Effector memory CD4-positive, alpha-beta T cell (primary cell): Measurements from ENCODE around the gene MLLT10.

ENCODE experiments used
- DNase-seq, 3 donors: peaks; one replicate each; pipeline ENCODE4 v3.0.0-alpha.2; 2020
- H3K27ac ChIP-seq: 2 replicates; pipeline ENCODE4 v1.7.0; 2013; ENCODE audit warnings: mild to moderate bottlenecking, low read length, moderate library complexity; ENCODE audit not compliant: insufficient read depth, poor library complexity, severe bottlenecking
- H3K27me3 ChIP-seq: replicated peaks from 2 replicates; pipeline ENCODE4 v1.7.0; 2013; ENCODE audit warnings: mild to moderate bottlenecking, low read length; ENCODE audit not compliant: insufficient read depth, control insufficient read depth, poor library complexity, severe bottlenecking
- H3K36me3 ChIP-seq: 2 replicates; pipeline ENCODE4 v1.7.0; 2013; ENCODE audit warnings: mild to moderate bottlenecking, low read length, moderate library complexity; ENCODE audit not compliant: control insufficient read depth, insufficient read depth
- H3K4me1 ChIP-seq: 2 replicates; pipeline ENCODE4 v1.7.0; 2013; ENCODE audit warnings: low read length, mild to moderate bottlenecking; ENCODE audit not compliant: control insufficient read depth, insufficient read depth, poor library complexity, severe bottlenecking
- H3K4me3 ChIP-seq: 2 replicates; pipeline ENCODE4 v1.7.0; 2013; ENCODE audit warnings: low read length, low read depth, mild to moderate bottlenecking; ENCODE audit not compliant: insufficient read depth, poor library complexity, severe bottlenecking
- H3K9me3 ChIP-seq: 2 replicates; pipeline ENCODE4 v1.7.0; 2013; ENCODE audit warnings: mild to moderate bottlenecking, low read length, moderate library complexity; ENCODE audit not compliant: control insufficient read depth

Gene MLLT10

DNA sequence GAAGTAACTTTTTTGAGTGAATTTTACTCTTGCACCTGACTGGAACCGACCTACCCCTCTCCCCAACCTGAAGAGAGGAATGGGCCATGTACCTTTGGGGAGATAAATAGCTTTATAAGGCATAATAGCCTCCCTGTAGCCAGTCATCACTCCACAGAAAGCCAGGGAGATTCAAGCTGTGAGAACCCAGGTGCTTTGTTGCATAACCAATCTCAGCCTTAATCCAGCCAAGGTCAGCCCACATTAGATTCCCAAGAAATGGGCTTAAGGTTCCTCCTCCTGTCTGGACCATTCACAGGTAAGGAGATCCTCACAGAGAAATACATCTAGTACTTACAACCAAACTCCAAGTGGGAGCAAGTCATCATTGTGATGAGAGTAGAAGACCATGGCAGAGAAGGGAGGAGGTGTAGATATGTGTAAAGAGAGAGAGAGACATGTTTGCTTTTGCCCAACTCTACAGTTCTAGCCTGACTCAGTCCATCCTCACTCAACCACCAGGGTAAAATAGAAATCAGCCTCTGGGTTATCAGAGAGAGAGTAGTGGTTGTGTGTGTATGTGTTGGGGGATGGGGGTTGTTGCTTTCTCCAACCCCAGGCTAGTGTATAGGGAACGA is 32.2 kb upstream of the MLLT10 start:
- Histone ChIP-seq H3K4me1 (peaks cover 16% of the 10 kb centered on the region), H3K27ac (no peak overlapping the region), H3K4me3 (no peak overlapping the region), H3K36me3 (no peaks in the 10 kb centered on the region), H3K27me3 (peaks cover 38% of the 10 kb centered on the region), H3K9me3 (no peaks in the 10 kb centered on the region)
- no peak for DNase-seq

- Histone ChIP-seq H3K27ac (no peak overlapping the region), H3K27me3 (peaks cover 33% of the 10 kb centered on the region), H3K4me3 (no peak overlapping the region), H3K36me3 (no peaks in the 10 kb centered on the region), H3K9me3 (no peaks in the 10 kb centered on the region), H3K4me1 (peaks cover 11% of the 10 kb centered on the region)
- DNase-seq = no peak
Observed at GRCh38 chr10:21502348-21502740, 31.7 kb upstream of the MLLT10 start.

DNA sequence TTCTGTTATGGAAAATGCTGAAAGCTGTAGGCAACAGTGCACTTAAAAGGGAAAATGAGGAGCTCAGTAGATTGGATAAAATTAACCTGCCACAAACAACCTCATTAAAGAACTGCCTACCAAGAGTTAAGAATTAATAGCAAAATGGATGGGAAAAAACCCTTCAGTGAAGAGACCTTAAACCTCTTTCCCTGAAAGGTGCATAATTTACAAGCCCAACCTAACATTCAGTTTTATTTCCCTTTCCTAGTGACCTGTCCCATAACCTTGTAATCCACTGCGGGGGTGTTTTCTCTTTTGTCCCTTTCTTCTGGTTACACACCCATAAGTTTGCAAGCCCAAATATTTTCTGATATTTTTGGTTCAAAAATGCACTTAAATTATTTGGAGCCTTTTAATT is 30.5 kb upstream of the MLLT10 start:
- Histone ChIP-seq H3K36me3 (no peaks in the 10 kb centered on the region), H3K4me1 (peaks cover 8% of the 10 kb centered on the region), H3K27me3 (peaks cover 21% of the 10 kb centered on the region), H3K9me3 (no peaks in the 10 kb centered on the region), H3K4me3 (no peak overlapping the region), H3K27ac (no peak overlapping the region)
- no peak for DNase-seq

- DNase-seq = no peak
- Histone ChIP-seq H3K27me3 (peaks cover 14% of the 10 kb centered on the region), H3K27ac (no peak overlapping the region), H3K9me3 (no peaks in the 10 kb centered on the region), H3K4me3 (no peak overlapping the region), H3K4me1 (no peaks in the 10 kb centered on the region), H3K36me3 (no peaks in the 10 kb centered on the region)
Observed at GRCh38 chr10:21505711-21506278, 28.2 kb upstream of the MLLT10 start.

GRCh38 chr10:21506351-21506750 is 27.7 kb upstream of the MLLT10 start:
- no peaks in the 10 kb centered on the region for H3K4me1 ChIP-seq
- H3K36me3 ChIP-seq = no peaks in the 10 kb centered on the region
- H3K27me3 ChIP-seq = peaks cover 16% of the 10 kb centered on the region
- DNase-seq = no peak
- no peak overlapping the region for H3K27ac ChIP-seq
- no peaks in the 10 kb centered on the region for H3K9me3 ChIP-seq
- H3K4me3 ChIP-seq = no peak overlapping the region

GRCh38 chr10:21507150-21507549 is 26.9 kb upstream of the MLLT10 start:
- H3K4me3 ChIP-seq = no peak overlapping the region
- no peaks in the 10 kb centered on the region for H3K9me3 ChIP-seq
- H3K4me1 ChIP-seq = no peaks in the 10 kb centered on the region
- peaks cover 16% of the 10 kb centered on the region for H3K27me3 ChIP-seq
- no peak for DNase-seq
- no peaks in the 10 kb centered on the region for H3K36me3 ChIP-seq
- H3K27ac ChIP-seq = no peak overlapping the region

DNA sequence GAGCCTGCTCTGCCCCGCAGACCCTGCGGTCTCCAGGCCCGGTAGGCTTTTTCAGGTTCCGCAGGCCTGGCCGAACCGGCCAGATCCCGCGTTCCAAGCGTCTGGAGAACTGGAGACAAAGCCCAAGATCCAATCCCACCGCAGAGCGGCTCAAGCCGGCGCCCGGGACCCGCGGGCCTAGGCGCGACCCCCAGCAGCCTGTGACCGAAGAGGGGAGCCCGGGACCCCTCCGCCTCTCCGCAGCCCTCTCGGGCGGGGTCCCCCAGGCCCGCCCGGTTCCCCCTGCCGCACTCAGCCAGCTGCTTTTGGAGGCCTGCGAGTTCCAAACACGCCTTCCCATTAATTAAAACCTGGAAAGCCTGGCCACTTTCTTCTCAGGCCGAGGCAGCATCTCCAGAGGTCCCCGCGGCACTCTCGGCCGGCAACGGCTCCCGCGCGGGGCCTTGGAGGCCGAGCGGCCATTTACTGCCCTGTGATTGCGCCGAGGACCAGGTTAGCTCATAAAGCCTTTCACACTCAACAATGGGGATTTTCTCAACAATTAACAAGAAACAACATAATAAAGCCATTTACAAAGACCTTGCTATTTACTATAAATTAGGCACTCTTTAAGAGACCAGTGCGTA is 25.2 kb upstream of the MLLT10 start:
- H3K36me3 ChIP-seq = no peaks in the 10 kb centered on the region
- H3K4me1 ChIP-seq = no peaks in the 10 kb centered on the region
- peaks cover 28% of the 10 kb centered on the region for H3K27me3 ChIP-seq
- H3K27ac ChIP-seq = no peak overlapping the region
- DNase-seq = no peak
- H3K4me3 ChIP-seq = no peak overlapping the region
- no peaks in the 10 kb centered on the region for H3K9me3 ChIP-seq

GRCh38 chr10:21509341-21510240 is 24.4 kb upstream of the MLLT10 start:
- Histone ChIP-seq H3K36me3 (no peaks in the 10 kb centered on the region), H3K27ac (no peak overlapping the region), H3K27me3 (peaks cover 34% of the 10 kb centered on the region), H3K4me3 (no peak overlapping the region), H3K9me3 (no peaks in the 10 kb centered on the region), H3K4me1 (no peaks in the 10 kb centered on the region)
- no peak for DNase-seq

DNA sequence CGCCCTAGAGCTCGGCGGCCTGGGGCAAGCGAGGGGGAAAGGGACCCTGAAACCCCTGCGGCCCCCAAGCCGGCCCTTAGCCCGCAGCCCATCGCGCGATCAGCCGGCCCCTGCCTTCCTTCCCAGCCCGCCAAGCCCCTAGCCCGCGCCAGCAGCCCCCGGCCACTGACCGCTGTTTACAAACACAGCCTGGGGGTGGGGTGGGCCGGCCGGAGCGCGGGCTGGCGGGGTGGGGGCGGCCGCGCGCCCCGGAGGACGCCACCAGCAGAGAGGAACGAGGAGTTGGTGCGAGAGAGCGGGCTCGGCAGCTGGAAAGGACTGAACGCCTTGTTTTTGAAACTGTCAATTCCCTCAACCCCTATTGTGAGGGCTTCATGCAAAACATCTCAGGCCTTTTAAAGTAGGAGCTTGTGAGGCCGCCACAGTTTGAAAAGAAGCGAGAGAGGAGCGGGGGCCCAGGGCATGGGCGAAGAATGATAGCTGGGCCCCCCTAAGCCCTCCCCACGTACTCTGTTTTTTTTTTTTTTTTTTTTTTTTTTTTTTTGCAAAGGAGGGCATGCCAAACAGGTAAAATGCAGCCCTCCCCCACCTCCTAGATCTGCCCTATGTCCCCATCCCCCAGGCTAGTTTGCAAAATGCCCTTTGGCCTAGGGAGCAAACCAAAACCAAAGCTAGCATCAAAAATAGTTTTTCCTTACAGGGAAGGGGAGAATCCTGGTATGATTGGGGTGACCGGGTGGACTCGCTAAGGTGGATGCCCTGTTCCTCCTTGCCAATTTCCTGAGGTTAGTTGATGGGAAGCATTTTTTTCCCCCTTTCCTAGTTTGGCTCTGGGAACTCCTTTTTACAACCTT is 23.6 kb upstream of the MLLT10 start:
- peaks cover 43% of the 10 kb centered on the region for H3K27me3 ChIP-seq
- no peak overlapping the region for H3K4me3 ChIP-seq
- DNase-seq = no peak

More for the DNA sequence above, 23.6 kb upstream of the MLLT10 start:
- no peaks in the 10 kb centered on the region for H3K9me3 ChIP-seq
- H3K27ac ChIP-seq = no peak overlapping the region
- no peaks in the 10 kb centered on the region for H3K36me3 ChIP-seq
- no peaks in the 10 kb centered on the region for H3K4me1 ChIP-seq
